ENCODE measurements around the gene ZNF557. TPM values are rescaled to one million over a fixed set of nuclear protein-coding genes. Genes with fewer than 3 reads are reported as not detected.

ZNF557 gene
- total and polyA plus RNA-seq, 7 donors = 2.3 to 10.0 (median 6.9) TPM

DNA sequence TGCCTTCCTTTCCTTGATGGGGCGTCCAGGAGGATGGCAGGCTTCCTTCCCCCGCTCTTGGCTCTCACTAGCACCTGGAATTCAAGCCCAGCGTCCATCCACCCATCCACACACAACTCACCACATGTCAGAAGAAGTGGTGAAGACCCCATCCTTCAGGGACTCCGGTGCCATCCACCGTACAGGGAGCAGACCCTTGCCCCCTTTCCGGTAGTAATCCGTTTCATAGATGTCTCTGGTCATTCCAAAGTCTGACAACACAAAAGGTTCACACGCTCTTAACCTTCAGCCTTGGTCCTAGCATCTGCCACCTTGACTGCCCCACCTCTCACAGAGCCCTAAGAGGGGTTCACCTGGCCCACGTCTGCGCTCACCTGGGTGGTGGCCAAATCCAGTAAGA lies 51.0 kb downstream of the ZNF557 start:
- Histone ChIP-seq H3K27me3 (no peaks in the 10 kb centered on the region), H3K4me3 (no peak overlapping the region), H3K36me3 (peaks cover 38 to 93% (median 56%) of the 10 kb centered on the region in 4 donors), H3K27ac (no peak overlapping the region), H3K4me1 (no peaks in the 10 kb centered on the region), H3K9me3 (peaks cover 0 to under 1% (median under 1%) of the 10 kb centered on the region in 4 donors)
- 94 to 95% methylated on average over 10 of the region's 10 CpGs for WGBS, 2 donors
- DNase-seq = peak; percentile 20
- intact Hi-C loops (cut with DNase I) = no loop called here
- TF ChIP-seq CTCF (IDR thresholded peaks at IDR 0.05) (no peak), POLR2A (IDR thresholded peaks at IDR 0.05) (no peak), POLR2AphosphoS5 (IDR thresholded peaks at IDR 0.05) (no peak), EP300 (IDR thresholded peaks at IDR 0.05) (no peak)

DNA sequence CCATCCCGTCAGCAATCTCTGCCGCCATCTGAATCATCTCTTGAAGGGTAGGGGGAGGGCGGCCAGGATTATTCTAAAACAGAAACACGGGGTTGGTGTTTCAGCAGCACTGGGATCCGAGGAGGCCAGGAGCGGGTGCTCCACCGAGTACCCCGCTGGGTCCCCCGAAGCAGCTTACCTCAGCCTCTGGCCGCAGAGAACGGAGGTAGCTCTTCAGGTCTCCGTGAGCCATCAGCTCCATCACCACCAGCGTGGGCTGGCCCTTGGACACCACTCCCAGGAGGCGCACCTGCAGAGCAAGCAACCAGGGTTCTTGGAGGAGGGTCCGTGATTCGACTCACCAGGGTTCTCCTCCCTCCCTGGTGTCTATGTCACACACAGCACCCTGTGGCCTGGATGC lies 53.2 kb downstream of the ZNF557 start:
- peaks cover 55 to 95% (median 68%) of the 10 kb centered on the region in 4 donors for H3K36me3 ChIP-seq
- TF ChIP-seq POLR2A (IDR thresholded peaks at IDR 0.05) = no peak
- no peak for TF ChIP-seq EP300 (IDR thresholded peaks at IDR 0.05)
- no peak for TF ChIP-seq POLR2AphosphoS5 (IDR thresholded peaks at IDR 0.05)
- no peak for TF ChIP-seq CTCF (IDR thresholded peaks at IDR 0.05)
- no peaks in the 10 kb centered on the region for H3K27me3 ChIP-seq
- H3K4me1 ChIP-seq = no peaks in the 10 kb centered on the region
- WGBS, 2 donors = 97 to 98% methylated on average over 16 of the region's 16 CpGs
- H3K9me3 ChIP-seq = peaks cover 6 to 11% (median 11%) of the 10 kb centered on the region in 4 donors
- H3K27ac ChIP-seq = no peak overlapping the region
- intact Hi-C loops (cut with DNase I) = no loop called here
- H3K4me3 ChIP-seq = no peak overlapping the region
- peak; percentile 58 for DNase-seq

GRCh38 chr19:7124782-7125181 lies 55.3 kb downstream of the ZNF557 start:
- TF ChIP-seq POLR2A (IDR thresholded peaks at IDR 0.05) (no peak), POLR2AphosphoS5 (IDR thresholded peaks at IDR 0.05) (peak in 1 of 4 donors; percentile 67), EP300 (IDR thresholded peaks at IDR 0.05) (no peak)
- 59 to 80% methylated on average over 3 of the region's 3 CpGs for WGBS, 2 donors
- no peak overlapping the region for H3K27ac ChIP-seq
- no peak overlapping the region for H3K4me3 ChIP-seq
- intact Hi-C loops (cut with DNase I) = no loop called here
- H3K9me3 ChIP-seq = peaks cover 6 to 11% (median 11%) of the 10 kb centered on the region in 4 donors
- H3K36me3 ChIP-seq = peaks cover 55 to 95% (median 69%) of the 10 kb centered on the region in 4 donors
- no peak for DNase-seq
- H3K4me1 ChIP-seq = no peaks in the 10 kb centered on the region
- no peaks in the 10 kb centered on the region for H3K27me3 ChIP-seq

GRCh38 chr19:7125221-7125620 lies 55.7 kb downstream of the ZNF557 start:
- H3K4me1 ChIP-seq = no peaks in the 10 kb centered on the region
- WGBS, 2 donors = 95 to 97% methylated on average over 16 of the region's 16 CpGs
- H3K36me3 ChIP-seq = peaks cover 55 to 95% (median 67%) of the 10 kb centered on the region in 4 donors
- peak; percentile 52 for DNase-seq
- H3K27ac ChIP-seq = no peak overlapping the region
- H3K4me3 ChIP-seq = no peak overlapping the region
- no peaks in the 10 kb centered on the region for H3K27me3 ChIP-seq
- H3K9me3 ChIP-seq = peaks cover 6 to 11% (median 11%) of the 10 kb centered on the region in 4 donors
- TF ChIP-seq EP300 (IDR thresholded peaks at IDR 0.05) = no peak
- no peak for TF ChIP-seq CTCF (IDR thresholded peaks at IDR 0.05)
- TF ChIP-seq POLR2AphosphoS5 (IDR thresholded peaks at IDR 0.05) = no peak
- TF ChIP-seq POLR2A (IDR thresholded peaks at IDR 0.05) = no peak
- intact Hi-C loops (cut with DNase I) = no loop called here

GRCh38 chr19:7126132-7126531 lies 56.6 kb downstream of the ZNF557 start:
- TF ChIP-seq POLR2A (IDR thresholded peaks at IDR 0.05) (no peak), POLR2AphosphoS5 (IDR thresholded peaks at IDR 0.05) (no peak), EP300 (IDR thresholded peaks at IDR 0.05) (no peak), CTCF (IDR thresholded peaks at IDR 0.05) (no peak)
- Histone ChIP-seq H3K27me3 (no peaks in the 10 kb centered on the region), H3K4me1 (no peaks in the 10 kb centered on the region), H3K9me3 (peaks cover 6 to 11% (median 11%) of the 10 kb centered on the region in 4 donors), H3K27ac (no peak overlapping the region), H3K36me3 (peaks cover 52 to 95% (median 66%) of the 10 kb centered on the region in 4 donors), H3K4me3 (no peak overlapping the region)
- peak; percentile 44 for DNase-seq
- WGBS, 2 donors = 96% methylated on average over 3 of the region's 3 CpGs
- intact Hi-C loops (cut with DNase I) = no loop called here

Data from sigmoid colon (tissue), 7 donors.